ENCODE data around the gene EBLN1. TPM values are rescaled to one million over a fixed set of nuclear protein-coding genes. Genes with fewer than 3 reads are reported as not detected.

EBLN1 gene
- total and polyA plus RNA-seq, 2 donors (not counting 1 experiment from before 2014, with no cell fraction given) = not detected

DNA sequence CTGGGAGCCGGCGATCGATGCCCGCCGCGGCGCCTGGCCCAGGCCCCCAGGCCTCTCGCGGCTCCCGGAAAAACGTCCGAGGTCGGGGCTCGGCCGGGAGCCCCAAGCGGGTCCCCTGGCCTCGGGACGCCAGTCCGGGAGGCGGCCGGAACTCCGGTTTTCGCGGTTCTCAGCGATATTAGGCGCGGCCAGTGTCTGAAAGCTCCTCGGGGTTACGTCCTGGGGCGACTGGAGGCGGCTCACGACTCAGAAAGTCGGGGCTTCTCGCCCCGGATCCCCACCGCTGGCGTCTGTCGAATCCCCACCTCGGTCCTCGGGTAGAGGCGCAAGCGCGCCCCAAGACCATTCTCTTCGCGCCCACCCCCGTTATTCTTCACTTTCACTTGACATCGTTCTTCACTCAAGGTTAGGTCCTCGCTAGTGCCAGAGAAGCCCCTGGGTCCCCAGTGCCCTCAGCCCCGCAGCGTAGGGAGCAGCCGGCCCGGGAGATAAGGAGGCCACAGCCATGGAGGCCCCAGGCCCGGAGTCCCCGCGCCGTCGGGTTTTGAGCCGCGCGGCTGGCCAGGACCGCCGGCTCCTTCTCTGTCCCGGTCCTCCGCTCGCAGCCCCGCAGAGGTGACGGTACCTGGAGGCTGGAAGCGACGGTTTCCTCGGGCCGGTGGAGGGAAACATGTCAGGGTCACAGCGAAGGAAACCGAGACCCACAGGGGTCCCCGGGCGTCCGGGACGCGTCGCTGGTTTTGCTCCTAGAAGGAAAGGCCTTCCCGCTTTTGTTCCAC is 35.2 kb upstream of the EBLN1 start:
- no peak for TF ChIP-seq EZH2 (IDR thresholded peaks at IDR 0.05; ENCODE audit: low read length, missing control alignments)
- TF ChIP-seq, protein P1, sequence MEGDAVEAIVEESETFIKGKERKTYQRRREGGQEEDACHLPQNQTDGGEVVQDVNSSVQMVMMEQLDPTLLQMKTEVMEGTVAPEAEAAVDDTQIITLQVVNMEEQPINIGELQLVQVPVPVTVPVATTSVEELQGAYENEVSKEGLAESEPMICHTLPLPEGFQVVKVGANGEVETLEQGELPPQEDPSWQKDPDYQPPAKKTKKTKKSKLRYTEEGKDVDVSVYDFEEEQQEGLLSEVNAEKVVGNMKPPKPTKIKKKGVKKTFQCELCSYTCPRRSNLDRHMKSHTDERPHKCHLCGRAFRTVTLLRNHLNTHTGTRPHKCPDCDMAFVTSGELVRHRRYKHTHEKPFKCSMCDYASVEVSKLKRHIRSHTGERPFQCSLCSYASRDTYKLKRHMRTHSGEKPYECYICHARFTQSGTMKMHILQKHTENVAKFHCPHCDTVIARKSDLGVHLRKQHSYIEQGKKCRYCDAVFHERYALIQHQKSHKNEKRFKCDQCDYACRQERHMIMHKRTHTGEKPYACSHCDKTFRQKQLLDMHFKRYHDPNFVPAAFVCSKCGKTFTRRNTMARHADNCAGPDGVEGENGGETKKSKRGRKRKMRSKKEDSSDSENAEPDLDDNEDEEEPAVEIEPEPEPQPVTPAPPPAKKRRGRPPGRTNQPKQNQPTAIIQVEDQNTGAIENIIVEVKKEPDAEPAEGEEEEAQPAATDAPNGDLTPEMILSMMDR (conservative IDR thresholded peaks at IDR 0.05 in 1 of 2, IDR thresholded peaks at IDR 0.05 in 1 of 2; ENCODE audit: low read depth in 1 of 2, low read length in 2 of 2) = no peak
- H3K27ac ChIP-seq (ENCODE audit: insufficient read depth, low read length) = peak overlapping the region; percentile 95
- DNase-seq (ENCODE audit: low read depth in 2 of 2) = peak; percentile 16 to 31

GRCh38 chr10:22252224-22252800 is 34.5 kb upstream of the EBLN1 start:
- no peaks in the 10 kb centered on the region for H3K9me3 ChIP-seq (ENCODE audit: control insufficient read depth, insufficient read depth, low read depth, low read length)
- H3K36me3 ChIP-seq (ENCODE audit: control insufficient read depth, insufficient read depth, low read length) = no peaks in the 10 kb centered on the region
- peak; percentile 54 to 60 for DNase-seq (ENCODE audit: low read depth in 2 of 2)
- H3K79me2 ChIP-seq (ENCODE audit: control insufficient read depth, insufficient read depth, low read length) = no peaks in the 10 kb centered on the region
- H3K4me2 ChIP-seq (ENCODE audit: extremely low read depth, insufficient read depth, low read length) = peak overlapping the region; percentile 86
- TF ChIP-seq EZH2 (IDR thresholded peaks at IDR 0.05; ENCODE audit: low read length, missing control alignments) = no peak
- TF ChIP-seq, protein P1 (conservative IDR thresholded peaks at IDR 0.05 in 1 of 2, IDR thresholded peaks at IDR 0.05 in 1 of 2; ENCODE audit: low read depth in 1 of 2, low read length in 2 of 2) = no peak
- H3K27me3 ChIP-seq (ENCODE audit: control insufficient read depth, insufficient read depth, low read length) = no peaks in the 10 kb centered on the region
- H2AFZ ChIP-seq (ENCODE audit: low read length) = peak overlapping the region; percentile 96
- peak overlapping the region; percentile 85 for H3K9ac ChIP-seq (ENCODE audit: insufficient read depth, low read length)
- no peaks in the 10 kb centered on the region for H4K20me1 ChIP-seq (ENCODE audit: control insufficient read depth, extremely low read depth, insufficient read depth, low read length)
- H3K27ac ChIP-seq (ENCODE audit: insufficient read depth, low read length) = peak overlapping the region; percentile 95
- peaks cover 4% of the 10 kb centered on the region for H3K4me1 ChIP-seq (ENCODE audit: control insufficient read depth, extremely low read depth, insufficient read depth, low read length)
- H3K4me3 ChIP-seq (replicated peaks in 1 of 4; ENCODE audit: control extremely low read depth in 1 of 4, insufficient read depth in 1 of 4, low read depth in 3 of 4, low read length in 4 of 4) = peak overlapping the region; percentile 66 to 77 (median 68)

More for the DNA sequence above, 35.2 kb upstream of the EBLN1 start:
- peak overlapping the region; percentile 86 for H3K4me2 ChIP-seq (ENCODE audit: extremely low read depth, insufficient read depth, low read length)
- peak overlapping the region; percentile 96 for H2AFZ ChIP-seq (ENCODE audit: low read length)
- H3K79me2 ChIP-seq (ENCODE audit: control insufficient read depth, insufficient read depth, low read length) = no peaks in the 10 kb centered on the region
- H3K4me3 ChIP-seq (replicated peaks in 1 of 4; ENCODE audit: control extremely low read depth in 1 of 4, insufficient read depth in 1 of 4, low read depth in 3 of 4, low read length in 4 of 4) = peak overlapping the region; percentile 30 to 77 (median 68)
- H3K9ac ChIP-seq (ENCODE audit: insufficient read depth, low read length) = peak overlapping the region; percentile 85
- H3K36me3 ChIP-seq (ENCODE audit: control insufficient read depth, insufficient read depth, low read length) = no peaks in the 10 kb centered on the region
- H3K9me3 ChIP-seq (ENCODE audit: control insufficient read depth, insufficient read depth, low read depth, low read length) = no peaks in the 10 kb centered on the region
- no peaks in the 10 kb centered on the region for H4K20me1 ChIP-seq (ENCODE audit: control insufficient read depth, extremely low read depth, insufficient read depth, low read length)
- H3K4me1 ChIP-seq (ENCODE audit: control insufficient read depth, extremely low read depth, insufficient read depth, low read length) = no peaks in the 10 kb centered on the region
- H3K27me3 ChIP-seq (ENCODE audit: control insufficient read depth, insufficient read depth, low read length) = no peaks in the 10 kb centered on the region

DNA sequence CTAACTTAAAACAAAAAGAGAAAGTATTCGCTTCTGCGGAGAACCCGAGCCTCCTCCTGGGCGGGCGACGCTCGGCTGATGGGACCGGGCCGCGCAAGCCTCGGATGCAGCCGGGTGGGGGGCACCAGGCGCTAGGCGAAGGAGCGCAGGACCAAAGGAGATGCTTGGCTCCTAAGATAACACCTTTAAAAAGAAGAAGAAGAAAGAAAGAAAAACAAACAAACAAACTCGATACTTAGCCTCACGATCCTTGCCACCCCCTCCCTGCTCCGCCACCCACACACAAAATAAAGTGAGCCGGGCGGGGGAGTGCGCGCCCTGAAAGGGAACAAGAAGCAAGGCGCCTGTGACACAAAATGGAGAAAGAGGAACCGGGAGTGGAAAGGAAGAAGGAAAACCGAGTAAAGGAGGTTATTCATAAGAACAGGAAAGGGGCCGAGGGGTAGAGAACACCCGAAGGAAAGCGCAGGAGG is 34.0 kb upstream of the EBLN1 start:
- Histone ChIP-seq H3K27ac (ENCODE audit: insufficient read depth, low read length) (peak overlapping the region; percentile 95), H3K4me2 (ENCODE audit: extremely low read depth, insufficient read depth, low read length) (peak overlapping the region; percentile 86), H3K4me3 (replicated peaks in 1 of 4; ENCODE audit: control extremely low read depth in 1 of 4, insufficient read depth in 1 of 4, low read depth in 3 of 4, low read length in 4 of 4) (peak overlapping the region; percentile 66 to 77 (median 68)), H4K20me1 (ENCODE audit: control insufficient read depth, extremely low read depth, insufficient read depth, low read length) (no peaks in the 10 kb centered on the region), H3K9ac (ENCODE audit: insufficient read depth, low read length) (peak overlapping the region; percentile 85), H3K4me1 (ENCODE audit: control insufficient read depth, extremely low read depth, insufficient read depth, low read length) (peaks cover 4% of the 10 kb centered on the region), H3K27me3 (ENCODE audit: control insufficient read depth, insufficient read depth, low read length) (no peaks in the 10 kb centered on the region), H2AFZ (ENCODE audit: low read length) (peak overlapping the region; percentile 96), H3K79me2 (ENCODE audit: control insufficient read depth, insufficient read depth, low read length) (no peaks in the 10 kb centered on the region), H3K9me3 (ENCODE audit: control insufficient read depth, insufficient read depth, low read depth, low read length) (no peaks in the 10 kb centered on the region), H3K36me3 (ENCODE audit: control insufficient read depth, insufficient read depth, low read length) (no peaks in the 10 kb centered on the region)
- TF ChIP-seq, protein P1 (conservative IDR thresholded peaks at IDR 0.05 in 1 of 2, IDR thresholded peaks at IDR 0.05 in 1 of 2; ENCODE audit: low read depth in 1 of 2, low read length in 2 of 2) = no peak
- no peak for TF ChIP-seq EZH2 (IDR thresholded peaks at IDR 0.05; ENCODE audit: low read length, missing control alignments)
- DNase-seq (ENCODE audit: low read depth in 2 of 2) = peak; percentile 58 to 59

Data from fibroblast of lung (primary cell).